Measurements from ENCODE around the gene CDPF1.
"Not testable (repeated sequence)": the region's sequence is repeated elsewhere in the genome, so short reads cannot be mapped to it uniquely, and the experiment has no call there.

The CDPF1 gene

DNA sequence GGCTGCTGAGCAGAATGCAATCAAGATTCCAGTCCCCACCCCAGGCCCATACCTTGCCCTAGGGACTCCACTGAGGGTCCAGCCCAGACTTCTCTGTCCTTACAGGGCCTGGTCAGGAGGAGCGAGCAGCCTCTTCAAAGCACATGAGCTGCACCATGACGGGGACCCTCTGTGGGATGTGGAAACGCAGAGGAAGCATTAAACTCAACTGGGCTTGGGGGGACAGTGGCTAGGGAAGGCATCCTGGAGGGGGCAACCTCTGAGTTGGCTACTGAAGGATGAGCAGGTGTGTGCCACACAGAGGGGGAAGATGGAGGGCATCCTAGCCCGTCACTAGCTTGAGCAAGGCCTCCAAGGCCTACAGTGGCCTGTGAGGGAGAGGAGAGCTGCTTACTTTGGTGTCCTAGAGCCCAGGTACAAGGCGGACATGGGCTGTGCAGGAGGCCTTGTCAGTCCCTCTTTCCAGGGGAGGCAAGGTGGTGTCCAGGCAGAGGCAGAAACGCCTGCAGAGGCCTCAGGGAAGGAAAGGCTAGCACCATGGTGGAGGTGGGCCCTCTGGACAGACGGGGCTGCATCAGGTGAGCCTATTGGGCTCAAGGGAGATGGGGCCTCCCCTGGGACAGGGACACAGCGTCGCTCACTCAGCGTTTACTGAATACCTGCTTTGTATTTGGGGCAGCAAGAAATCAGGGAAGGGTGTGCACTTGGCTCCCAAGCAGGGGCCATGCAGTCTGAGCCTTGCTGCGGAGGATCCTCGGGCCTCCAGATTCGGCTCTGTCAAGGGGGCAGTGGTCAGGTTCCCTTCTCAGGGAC, 32.0 kb upstream of the CDPF1 start:
- no peak for FAIRE-seq

DNA sequence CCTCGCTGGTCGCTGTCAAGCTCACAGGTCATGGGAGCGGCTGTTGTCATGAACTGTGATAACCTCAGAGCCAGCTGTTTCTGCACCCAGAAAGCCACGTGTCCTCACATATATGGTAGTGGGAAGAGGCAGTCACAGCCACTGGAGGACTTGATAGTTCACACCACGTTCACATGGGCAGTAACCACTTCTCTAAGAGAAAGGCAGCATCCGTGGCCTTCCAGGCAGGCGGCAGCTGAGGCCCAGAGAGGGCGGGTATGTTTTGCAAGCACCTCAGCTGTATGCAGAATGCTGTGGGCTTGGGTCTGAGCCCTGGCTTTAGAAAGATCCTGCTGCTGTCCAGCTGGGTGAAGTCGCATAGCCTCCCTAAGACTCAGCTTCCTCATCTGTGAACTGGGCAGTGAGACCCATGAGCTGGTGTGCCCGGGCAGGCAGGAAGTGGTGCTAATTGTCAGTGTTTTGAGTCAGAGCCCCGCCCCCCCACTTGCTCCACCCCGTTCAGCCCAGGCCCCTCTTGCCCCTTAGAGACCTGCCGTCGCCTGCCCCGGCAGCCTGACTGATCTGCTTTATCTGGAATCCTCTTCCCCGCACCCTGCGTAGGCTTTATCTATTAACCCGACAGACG, 31.0 kb upstream of the CDPF1 start:
- no peak for FAIRE-seq

DNA sequence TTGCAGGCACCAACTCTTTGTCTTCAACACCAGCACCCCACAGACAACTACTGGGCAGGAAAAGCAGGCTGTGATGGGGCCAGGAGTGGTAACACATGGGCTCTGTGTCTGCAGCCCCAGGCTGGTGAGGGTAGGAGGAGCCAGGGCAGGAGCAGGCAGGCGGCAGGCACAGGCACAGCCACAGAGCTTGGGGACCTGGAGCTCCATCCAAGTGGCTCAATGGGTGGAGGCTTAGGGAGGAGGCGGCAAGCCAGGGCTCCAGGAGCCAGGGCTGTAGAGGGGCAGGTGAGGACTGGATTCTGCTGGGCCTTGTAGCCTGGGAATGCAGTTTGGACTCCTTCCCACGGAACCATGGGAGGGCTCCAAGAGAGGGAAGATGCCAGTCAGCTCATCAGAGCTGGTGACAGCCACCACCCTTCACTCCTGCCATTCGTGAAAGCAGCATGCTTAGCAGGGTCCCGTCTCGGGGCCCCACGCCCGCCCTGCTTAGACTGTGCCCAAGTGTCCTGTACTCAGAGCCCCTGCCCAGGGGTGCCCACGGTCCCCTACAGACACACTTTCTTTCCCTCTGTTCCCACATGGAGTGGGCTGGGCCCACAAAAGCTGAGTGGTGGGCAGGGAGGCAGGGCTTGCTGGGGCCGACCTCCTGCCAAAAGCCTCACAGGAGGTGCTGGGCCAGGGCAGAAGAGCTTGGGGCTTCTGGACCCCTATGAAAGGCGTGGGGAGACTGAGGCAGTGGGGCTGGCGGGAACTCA, 30.1 kb upstream of the CDPF1 start:
- no peak for FAIRE-seq

DNA sequence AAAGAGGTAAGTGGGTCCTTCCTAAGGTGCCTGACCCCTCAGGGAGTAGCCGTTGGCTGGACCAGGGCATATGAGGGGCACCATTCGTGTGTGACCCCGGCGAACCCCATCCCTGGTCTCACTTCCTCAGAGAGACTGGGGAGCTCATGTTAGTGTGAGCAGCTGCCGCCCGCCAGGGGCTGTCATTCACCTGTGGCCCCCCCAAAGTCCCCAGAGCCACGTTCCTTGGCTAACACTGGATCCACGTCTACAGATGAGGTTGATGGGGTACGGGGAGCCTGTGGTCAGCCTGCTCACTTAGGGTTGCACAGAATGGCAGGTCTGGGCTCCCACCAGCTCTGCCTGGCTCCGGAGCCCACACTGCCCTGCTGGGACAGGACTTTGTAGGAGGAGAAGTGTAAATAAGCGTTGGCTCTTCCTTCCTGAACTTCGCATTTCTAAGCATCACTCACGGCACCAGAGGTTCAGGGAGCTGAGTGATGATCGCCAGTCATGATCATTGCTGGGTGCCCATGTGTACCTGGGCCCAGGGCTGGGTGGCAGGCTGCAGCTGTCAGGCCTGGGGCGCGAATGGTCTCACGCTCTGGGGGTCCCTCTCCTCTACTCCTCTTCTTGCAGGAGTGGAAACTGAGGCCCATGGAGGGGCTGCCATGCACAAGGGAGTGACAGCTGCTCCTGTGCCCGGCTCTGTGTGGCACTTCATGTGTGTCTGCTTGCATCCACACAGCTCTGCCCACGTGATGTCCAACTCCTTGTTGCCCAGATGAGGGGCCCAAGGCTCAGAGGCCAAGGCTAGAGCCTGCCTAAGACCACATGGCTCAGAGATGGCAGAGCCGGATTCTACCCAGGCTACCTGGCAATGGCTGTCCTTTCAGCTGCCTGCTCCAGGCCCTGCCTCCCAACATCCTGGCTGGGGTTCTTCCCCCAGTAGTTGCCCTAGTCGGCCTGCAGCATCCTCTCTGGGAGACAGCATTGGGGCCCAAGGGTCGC, 28.9 kb upstream of the CDPF1 start:
- FAIRE-seq, result no peak

DNA sequence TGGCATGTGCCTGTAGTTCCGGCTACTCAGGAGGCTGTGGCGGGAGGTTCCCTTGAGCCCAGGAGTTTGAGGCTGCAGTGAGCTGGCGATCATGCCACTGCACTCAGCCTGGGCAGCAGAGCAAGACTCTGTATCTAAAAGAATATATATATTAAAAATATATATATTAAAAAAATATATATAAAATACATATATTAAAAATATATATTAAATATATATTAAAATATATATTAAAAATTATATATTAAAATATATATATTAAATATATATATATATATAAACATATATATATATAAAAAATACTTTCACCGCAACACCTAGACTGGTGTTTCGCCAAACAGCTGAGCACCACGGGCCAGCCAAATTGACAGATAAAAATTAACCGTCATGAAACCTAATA, 26.5 kb upstream of the CDPF1 start:
- FAIRE-seq, result no peak

DNA sequence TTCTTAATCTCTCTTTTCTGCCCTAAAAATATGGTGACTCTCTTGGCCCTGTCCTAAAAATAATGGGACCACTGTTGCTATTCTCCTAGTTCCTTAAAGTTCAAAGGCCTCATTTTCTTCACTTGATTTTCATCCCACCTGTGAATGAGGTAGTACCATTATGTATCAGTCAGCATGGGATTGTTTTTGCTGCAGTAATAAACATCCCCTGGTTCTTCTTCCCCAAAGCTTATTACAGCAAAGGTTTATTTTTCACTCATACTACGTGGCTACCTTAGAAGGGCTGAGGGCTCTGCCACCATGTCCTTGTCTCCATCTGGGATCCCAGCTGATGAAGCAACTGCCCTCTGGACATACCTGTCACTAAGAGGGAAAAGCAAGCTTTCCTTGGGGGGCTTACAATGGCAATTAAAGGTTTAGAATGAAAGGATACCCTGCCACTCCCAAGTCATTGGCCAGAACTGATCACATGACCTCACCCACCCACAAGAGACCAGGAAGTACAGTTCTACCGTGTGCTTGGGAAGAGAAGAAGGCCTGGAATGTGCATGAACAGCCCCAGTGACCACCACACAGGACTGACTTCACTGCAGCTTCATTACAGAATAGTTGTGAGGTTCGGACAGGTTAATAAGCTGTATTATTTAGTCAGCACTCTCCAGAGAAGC, 25.5 kb upstream of the CDPF1 start:
- no peak for FAIRE-seq

DNA sequence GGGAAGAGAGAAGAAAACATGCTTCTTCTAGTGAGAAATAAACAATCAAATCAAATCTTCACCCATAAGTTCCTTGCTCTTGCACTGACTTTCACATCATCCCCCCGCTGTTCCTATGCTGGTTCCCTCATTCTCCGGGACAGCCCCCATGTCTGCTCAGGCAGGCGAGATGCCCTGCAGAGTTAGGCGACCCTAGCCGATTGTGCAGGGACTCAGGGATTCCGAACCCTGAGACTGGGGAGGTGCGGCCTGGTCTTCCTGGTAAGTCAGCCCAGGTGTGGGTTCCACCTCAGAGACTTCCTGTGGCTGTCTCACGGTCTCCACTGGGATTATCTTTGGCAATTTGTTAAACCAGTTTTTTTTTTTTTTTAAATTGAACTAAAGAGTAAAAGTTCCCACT, 24.3 kb upstream of the CDPF1 start:
- FAIRE-seq, result no peak

DNA sequence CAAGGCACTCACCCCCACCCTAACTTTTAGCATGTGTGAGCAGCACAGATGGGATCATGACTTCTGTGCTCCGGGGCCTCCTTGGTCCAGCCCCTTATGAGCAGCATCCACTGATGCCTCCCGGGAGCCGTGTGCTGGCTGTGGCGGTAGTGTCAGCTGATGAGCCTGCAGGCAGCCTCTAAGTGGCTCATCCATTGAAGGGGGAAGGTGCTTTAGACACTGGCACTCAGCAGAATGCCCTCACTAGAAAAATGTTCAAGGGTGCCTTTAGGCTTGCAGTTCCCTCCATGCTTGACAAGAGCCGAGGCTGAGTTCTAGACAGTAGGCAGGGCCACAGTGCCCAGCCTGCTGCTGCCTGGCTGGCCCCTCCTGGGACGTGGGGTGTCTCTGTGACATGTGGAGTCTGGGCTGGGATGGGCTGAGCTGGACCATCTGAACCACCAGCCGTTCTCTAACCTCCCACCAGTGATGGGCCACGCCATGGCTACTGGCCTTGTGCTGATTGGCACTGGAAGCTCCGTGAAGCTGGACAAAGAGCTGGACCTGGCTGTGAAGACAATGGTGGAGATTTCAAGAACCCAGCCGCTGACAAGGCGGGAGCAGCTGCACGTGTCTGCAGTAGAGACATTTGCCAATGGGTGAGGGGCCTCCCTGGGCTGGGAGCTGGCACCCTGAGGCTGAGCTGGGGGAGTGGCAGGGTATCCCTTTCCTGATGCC, 23.5 kb upstream of the CDPF1 start:
- no peak for FAIRE-seq

DNA sequence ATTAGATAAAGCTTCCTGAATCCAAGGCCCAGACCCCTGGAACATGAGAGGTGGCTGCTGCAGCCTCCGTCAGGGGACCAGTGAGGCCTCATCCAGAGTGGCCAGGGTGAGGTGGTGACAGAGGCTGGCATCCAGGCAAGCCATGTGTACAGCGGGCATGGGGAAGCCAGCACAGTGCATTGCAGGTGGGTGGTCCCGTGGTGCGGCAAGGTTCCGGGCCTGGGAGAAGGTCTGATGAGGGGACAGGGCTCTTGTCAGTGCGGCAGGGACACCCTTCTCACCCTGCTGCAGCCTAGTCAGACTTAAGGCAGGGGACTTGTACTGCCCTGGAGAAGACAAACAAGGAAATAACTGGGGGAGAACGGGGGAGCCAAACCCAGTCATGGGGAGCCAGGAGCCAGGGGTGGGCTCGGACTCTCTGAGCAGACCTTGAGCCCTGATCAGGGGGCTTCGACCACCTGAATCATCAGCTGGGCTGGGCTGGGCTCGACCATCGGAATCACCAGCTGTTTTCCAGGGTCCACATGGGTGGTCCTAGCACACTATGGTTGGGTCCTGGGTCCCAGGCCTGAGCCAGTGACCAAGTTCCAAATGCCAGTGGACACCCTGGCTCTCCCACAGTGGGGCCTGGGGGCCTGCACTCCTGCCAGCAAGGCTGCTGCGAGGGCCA, 22.8 kb upstream of the CDPF1 start:
- FAIRE-seq, result no peak

DNA sequence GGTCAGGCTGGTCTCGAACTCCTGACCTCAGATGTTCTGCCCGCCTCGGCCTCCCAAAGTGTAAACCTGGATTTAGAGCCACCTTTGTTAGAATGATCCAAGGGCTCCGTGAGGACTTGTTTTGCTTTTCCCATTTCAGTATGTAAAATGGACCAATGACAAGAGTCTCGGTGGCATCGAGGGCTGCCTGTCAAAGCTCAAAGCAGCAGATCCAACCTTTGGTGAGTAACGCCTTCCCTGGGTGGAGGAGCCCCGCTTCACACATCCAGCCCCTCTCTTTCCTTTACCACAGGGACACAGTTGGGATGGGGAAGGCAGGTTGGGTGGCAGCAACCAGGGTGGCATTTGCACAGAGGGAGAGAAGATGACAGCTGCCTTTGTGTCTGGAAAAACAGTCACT, 22.1 kb upstream of the CDPF1 start:
- no peak for FAIRE-seq

DNA sequence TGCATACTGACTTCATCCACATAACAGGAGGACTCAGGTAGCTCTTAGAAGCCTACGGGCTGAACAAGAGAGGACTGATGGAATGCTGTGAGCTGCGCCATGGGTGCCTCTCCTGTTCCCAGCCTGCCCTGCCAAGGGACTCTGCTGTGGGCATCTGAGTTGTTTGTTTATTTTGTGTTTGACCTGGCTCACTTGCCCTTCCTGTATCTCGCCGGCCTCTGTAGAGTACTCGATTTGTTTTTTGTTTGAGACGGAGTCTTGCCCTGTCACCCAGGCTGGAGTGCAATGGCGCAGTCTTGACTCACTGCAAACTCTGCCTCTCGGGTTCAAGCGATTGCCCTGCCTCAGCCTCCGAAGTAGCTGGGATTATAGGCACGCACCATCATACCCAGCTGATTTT, 19.5 kb upstream of the CDPF1 start:
- no peak for FAIRE-seq

DNA sequence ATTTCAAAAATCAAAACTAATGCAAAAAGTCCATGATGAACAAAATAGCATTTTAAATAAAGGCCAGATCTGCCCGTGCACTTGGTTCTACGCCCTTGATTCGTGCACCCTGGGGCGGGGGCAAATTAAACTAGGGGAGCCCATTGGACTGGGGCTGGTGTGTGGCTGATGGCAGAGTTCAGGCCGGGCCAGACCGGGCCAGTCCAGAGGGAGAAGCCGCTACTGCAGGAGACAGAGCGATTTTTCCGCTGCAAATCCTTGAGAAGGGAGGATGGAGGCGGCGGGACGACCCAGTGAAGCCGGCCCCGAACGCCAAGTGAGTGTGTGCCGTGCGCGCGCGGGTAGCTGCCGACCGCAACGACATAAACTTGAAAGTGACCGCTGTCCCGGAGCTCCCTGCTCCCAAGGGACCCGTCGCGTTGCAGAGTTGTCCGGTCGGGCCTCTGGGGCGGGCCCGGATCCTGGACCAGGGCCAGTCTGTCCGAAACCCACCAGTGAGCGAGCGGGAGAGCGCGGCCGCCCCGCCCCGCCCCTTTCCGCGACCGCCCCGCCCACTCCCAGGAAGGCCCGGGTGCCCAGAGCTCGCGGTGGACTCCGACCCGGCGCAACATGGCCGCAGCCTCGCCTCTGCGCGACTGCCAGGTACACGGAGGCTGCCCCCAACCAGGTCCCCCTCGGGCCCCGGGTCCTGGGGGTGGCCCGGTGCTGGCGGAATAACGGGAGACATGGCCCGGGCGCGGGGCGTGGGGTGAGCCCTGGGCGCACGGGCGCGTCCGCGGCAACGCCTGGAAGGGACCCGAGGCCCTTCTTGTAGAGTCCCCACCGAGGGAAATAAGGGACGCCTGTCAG, 17.6 kb upstream of the CDPF1 start, which contains the start of gene TTC38:
TTC38 (plus strand) TSS at position 578 of the 849 bp plus-strand sequence; CDS start at position 610, 32 bp downstream.
- no peak for FAIRE-seq

DNA sequence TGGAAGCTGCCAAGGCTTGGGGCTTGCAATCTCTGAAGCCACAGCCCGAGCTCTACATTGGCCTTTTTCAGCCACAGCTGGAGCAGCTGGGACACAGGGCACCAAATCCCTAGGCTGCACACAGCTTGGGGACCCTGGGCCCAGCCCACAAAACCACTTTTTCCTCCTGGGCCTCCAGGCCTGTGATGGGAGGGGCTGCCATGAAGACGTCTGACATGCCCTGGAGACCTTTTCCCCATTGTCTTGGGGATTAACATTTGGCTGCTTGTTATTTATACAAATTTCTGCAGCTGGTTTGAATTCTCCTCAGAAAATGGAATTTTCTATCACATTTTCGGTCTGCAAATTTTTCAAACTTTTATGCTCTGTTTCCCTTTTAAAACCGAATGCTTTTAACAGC, 15.5 kb upstream of the CDPF1 start:
- FAIRE-seq, result not testable (repeated sequence)

DNA sequence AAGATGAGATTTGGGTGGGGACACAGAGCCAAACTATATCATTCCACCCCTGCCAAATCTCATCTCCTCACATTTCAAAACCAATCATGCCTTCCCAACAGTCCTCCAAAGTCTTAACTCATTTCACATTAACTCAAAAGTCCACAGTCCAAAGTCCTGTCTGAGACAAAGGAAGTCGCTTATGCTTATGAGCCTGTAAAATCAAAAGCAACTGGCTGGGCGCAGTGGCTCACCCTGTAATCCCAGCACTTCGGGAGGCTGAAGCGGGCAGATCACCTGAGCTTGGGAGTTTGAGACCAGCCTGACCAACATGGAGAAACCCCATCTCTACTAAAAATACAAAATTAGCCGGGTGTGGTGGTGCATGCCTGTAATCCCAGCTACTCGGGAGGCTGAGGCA, 14.4 kb upstream of the CDPF1 start:
- FAIRE-seq, result not testable (repeated sequence)

DNA sequence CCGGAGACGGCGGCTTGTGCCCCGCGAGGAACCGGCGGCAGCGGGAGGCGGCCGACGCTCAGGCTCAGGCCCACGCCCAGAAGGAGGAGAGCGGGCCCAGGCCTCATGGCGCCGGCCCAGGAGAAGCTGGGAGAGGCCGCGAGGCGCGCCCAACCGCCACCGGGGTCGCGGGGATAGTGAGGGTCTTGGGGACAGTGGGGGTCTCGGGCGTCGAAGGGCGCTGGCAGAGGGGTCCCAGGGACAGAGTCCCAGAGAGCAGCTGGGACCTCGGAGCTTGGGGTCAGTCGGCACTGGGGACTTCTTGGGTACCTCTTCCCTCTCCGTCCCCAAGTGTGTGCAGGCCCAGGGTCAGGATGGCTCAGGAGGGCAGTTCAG, 13.1 kb upstream of the CDPF1 start, which contains the start of gene PKDREJ:
PKDREJ (minus strand) TSS at position 128 of the 375 bp plus-strand sequence; CDS start at position 107, 21 bp downstream.
- FAIRE-seq, result no peak

DNA sequence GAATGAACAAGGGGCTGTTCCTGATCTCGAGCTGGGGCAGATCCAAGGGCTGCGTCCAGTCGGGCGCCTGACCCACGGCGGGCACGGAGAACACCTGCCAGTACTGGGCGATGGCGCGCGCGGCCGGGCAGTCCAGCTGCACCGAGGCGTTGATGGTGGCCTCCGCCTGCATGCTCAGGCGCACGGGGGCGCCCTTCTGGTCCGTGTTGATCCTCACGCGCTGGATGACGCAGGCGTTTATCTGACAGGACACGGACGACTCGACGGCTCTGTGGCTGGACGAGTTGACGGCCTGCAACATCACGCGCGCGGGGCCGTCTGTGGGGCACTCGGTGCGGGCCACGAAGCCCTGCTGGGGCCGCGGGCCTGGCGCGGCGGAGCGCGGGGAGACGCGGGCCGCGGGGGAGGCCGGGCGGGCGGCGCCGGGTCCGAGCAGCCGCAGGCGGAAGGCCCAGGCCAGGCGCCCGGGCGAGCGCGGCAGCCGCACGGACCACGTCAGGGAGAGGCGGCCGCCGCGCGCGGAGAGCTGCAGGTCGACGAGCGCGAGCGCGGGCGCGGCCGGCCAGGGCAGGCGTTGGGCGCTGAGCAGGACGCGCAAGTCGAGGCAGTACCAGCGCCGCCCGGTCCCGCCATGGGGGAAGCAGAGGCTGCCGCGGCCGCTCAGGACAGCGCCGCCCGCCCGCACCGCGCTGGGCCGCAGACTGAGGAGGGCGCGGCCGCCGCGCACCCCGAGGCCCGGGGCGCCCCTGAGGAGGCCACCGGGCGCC, 12.5 kb upstream of the CDPF1 start:
- FAIRE-seq, result no peak

DNA sequence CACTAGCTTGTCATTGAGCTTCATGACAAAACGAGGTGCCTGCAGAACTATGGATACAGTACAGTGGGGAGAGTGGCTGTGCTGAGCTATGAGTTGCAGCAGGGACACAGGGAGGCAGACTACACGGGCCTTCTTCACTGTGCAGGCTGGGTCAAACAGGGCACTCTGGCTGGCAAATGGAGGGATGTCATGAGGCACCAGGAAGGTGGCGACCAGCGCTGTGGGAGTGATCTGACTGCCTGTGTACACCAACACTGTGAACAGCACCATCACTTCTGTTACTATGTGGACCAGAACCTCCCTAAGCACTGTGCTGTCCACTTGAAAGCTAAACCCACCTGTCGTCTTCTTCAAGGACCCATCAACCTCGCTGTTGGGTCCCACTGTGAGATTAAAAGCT, 9.9 kb upstream of the CDPF1 start:
- FAIRE-seq, result no peak

DNA sequence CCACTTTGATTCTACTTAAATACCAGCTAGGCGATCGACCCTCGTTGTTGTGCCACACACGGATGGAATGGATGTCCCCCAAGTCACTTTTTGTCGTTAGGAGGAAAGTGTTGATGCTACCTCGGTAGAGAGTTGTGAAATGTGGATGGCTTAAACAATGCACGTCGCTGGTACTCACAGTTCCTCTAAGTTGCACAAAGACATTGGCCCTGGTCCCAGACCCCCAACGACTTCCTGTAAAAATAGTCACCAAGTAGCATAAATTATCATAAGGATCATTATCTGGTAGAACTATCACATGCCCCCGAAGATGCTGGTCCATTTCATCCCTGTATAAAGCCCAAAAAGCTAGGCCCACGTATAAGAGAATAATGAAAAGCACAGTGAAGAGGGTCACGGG, 9.3 kb upstream of the CDPF1 start:
- no peak for FAIRE-seq

Data from colon (tissue), 2 donors.